GM19193 (cell line): ENCODE measurements around the gene SGCG.

ENCODE experiments used
- POLR2A ChIP-seq: IDR thresholded peaks from 4 replicates; pipeline ENCODE4 v1.6.1; 2011; ENCODE audit not compliant: insufficient read depth, insufficient read length; ENCODE audit errors: extremely low read depth

SGCG gene

GRCh38 chr13:23288995-23289394, 108.2 kb downstream of the SGCG start:
- TF ChIP-seq POLR2A: no peak

GRCh38 chr13:23289917-23290357, 109.2 kb downstream of the SGCG start:
- no peak for TF ChIP-seq POLR2A

GRCh38 chr13:23292586-23292985, 111.8 kb downstream of the SGCG start:
- TF ChIP-seq POLR2A: no peak

- no peak for TF ChIP-seq POLR2A
Measured at GRCh38 chr13:23319883-23320224, 139.1 kb downstream of the SGCG start.

GRCh38 chr13:23320926-23321534, 140.3 kb downstream of the SGCG start:
- no peak for TF ChIP-seq POLR2A

- no peak for TF ChIP-seq POLR2A
Measured at GRCh38 chr13:23321535-23322241, 140.9 kb downstream of the SGCG start.

GRCh38 chr13:23322353-23323336, 141.9 kb downstream of the SGCG start:
- no peak for TF ChIP-seq POLR2A

GRCh38 chr13:23323946-23324709, 143.3 kb downstream of the SGCG start:
- TF ChIP-seq POLR2A: no peak

- no peak for TF ChIP-seq POLR2A
Measured at GRCh38 chr13:23325191-23325590, 144.4 kb downstream of the SGCG start.

- no peak for TF ChIP-seq POLR2A
Measured at GRCh38 chr13:23330356-23330755, 149.6 kb downstream of the SGCG start.

GRCh38 chr13:23339225-23339624, 158.4 kb downstream of the SGCG start:
- no peak for TF ChIP-seq POLR2A

- TF ChIP-seq POLR2A: no peak
Measured at GRCh38 chr13:23344931-23345595, 164.3 kb downstream of the SGCG start.

- no peak for TF ChIP-seq POLR2A
Measured at GRCh38 chr13:23347601-23348000, 166.8 kb downstream of the SGCG start.
